GM12878 (cell line): Measurements from ENCODE around the gene UTP14C. TPM values are rescaled to one million over a fixed set of nuclear protein-coding genes. Genes with fewer than 3 reads are reported as not detected.

Source experiments
- ATAC-seq: fragments of 200-7000 bp; cut with Tn5 transposase; 3 replicates; pipeline ENCODE4 v1.9.1; 2020; ENCODE audit warnings: mild to moderate bottlenecking, moderate library complexity
- BruUV-seq: library from RNA; stranded (reverse); fragments of 400-500 nt; replicated peaks from 2 replicates; lab custom pipeline; 2021; lab: Mats Ljungman, UMichigan
- CTCF ChIA-PET: fragments of 300-600 bp; sonication (Branson Sonifier 250); formaldehyde crosslinking; extraction: SDS; loops from one replicate; lab custom pipeline; 2021; ENCODE audit warnings: inconsistent platforms; lab: Yijun Ruan, JAX
- POLR2A ChIA-PET: fragments of 350-600 bp; formaldehyde crosslinking; extraction: SDS; loops from one replicate; lab custom pipeline; 2021; ENCODE audit warnings: inconsistent platforms; lab: Charles Lee
- RAD21 ChIA-PET: fragments of 300-600 bp; sonication (Branson Sonifier 250); formaldehyde crosslinking; loops from one replicate; lab custom pipeline; 2023; ENCODE audit warnings: antibody characterized with exemption; ENCODE audit not compliant: unreplicated experiment; lab: Charles Lee
- SMC1A ChIA-PET: fragments of 300-600 bp; sonication (Branson Sonifier 250); formaldehyde crosslinking; loops from one replicate; lab custom pipeline; 2023; ENCODE audit not compliant: unreplicated experiment, uncharacterized antibody; lab: Charles Lee
- DNase-seq: peaks from one replicate; pipeline ENCODE4 v3.0.0-alpha.2; 2011; ENCODE audit warnings: low read depth, low spot score
- FAIRE-seq: peaks from 3 replicates; lab custom pipeline; 2011; peaks lifted over from hg19 to GRCh38; lab: Jason Lieb, UNC
- H2AFZ ChIP-seq: 2 replicates; pipeline ENCODE4 v1.6.0; 2011; ENCODE audit warnings: low read depth, low read length, control low read depth; ENCODE audit not compliant: control insufficient read depth
- H3K27ac ChIP-seq: 2 replicates; pipeline ENCODE4 v1.5.1; 2011; ENCODE audit warnings: control low read depth; ENCODE audit not compliant: control insufficient read depth, insufficient read depth
- H3K27me3 ChIP-seq, 2 experiments: replicated peaks in 1 of 2; 2 replicates each; pipeline versions ENCODE4 v1.6.0 to v1.6.1; 2011; ENCODE audit warnings: low read length in 1 of 2; ENCODE audit not compliant: control insufficient read depth in 2 of 2, insufficient read depth in 2 of 2
- H3K36me3 ChIP-seq, 2 experiments: 2 replicates each; pipeline ENCODE4 v1.5.1; 2011; ENCODE audit warnings: low read length in 1 of 2; ENCODE audit not compliant: control insufficient read depth in 2 of 2, insufficient read depth in 2 of 2
- H3K4me1 ChIP-seq: 2 replicates; pipeline ENCODE4 v1.6.1; 2011; ENCODE audit warnings: mild to moderate bottlenecking, low read length, moderate library complexity, mixed read lengths; ENCODE audit not compliant: control insufficient read depth, insufficient read depth
- H3K4me2 ChIP-seq: 2 replicates; pipeline ENCODE4 v1.6.0; 2011; ENCODE audit warnings: control low read depth; ENCODE audit not compliant: control insufficient read depth, insufficient read depth
- H3K4me3 ChIP-seq: fragments of 200-600 bp; sonication (generic); 2 replicates; pipeline ENCODE4 v1.5.1; 2016
- H3K79me2 ChIP-seq: 2 replicates; pipeline ENCODE4 v1.6.0; 2011; ENCODE audit warnings: low read length; ENCODE audit not compliant: control insufficient read depth, insufficient read depth
- H3K9ac ChIP-seq: 2 replicates; pipeline ENCODE4 v1.8.0; 2011; ENCODE audit warnings: low read length, control low read depth, mixed read lengths; ENCODE audit not compliant: control insufficient read depth, insufficient read depth
- H3K9me3 ChIP-seq: replicated peaks from 3 replicates; pipeline ENCODE4 v1.5.1; 2011; ENCODE audit warnings: mild to moderate bottlenecking, low read length; ENCODE audit not compliant: control insufficient read depth, insufficient read depth
- H4K20me1 ChIP-seq: 2 replicates; pipeline ENCODE4 v1.6.0; 2011; ENCODE audit not compliant: control insufficient read depth, insufficient read depth
- BHLHE40 ChIP-seq, 2 experiments: fragments of 450-650 bp in 1 of 2; IDR thresholded peaks; 2 replicates each; pipeline ENCODE4 v1.6.1; 2011 to 2017; ENCODE audit warnings: low read depth in 2 of 2, borderline replicate concordance in 1 of 2, improper control_type of control experiment in 1 of 2, low read length in 1 of 2, mild to moderate bottlenecking in 1 of 2
- BMI1 ChIP-seq: fragments of 450-650 bp; IDR thresholded peaks from 2 replicates; pipeline ENCODE4 v1.6.1; 2016; ENCODE audit warnings: mild to moderate bottlenecking, moderate library complexity, borderline replicate concordance
- CREB1 ChIP-seq: IDR thresholded peaks from 2 replicates; pipeline ENCODE4 v1.6.1; 2012; ENCODE audit warnings: low read depth, mild to moderate bottlenecking, inconsistent platforms
- FOS ChIP-seq: IDR thresholded peaks from 3 replicates; pipeline ENCODE4 v1.6.1; 2011; ENCODE audit warnings: borderline replicate concordance; ENCODE audit not compliant: insufficient read length; ENCODE audit errors: extremely low read depth
- HSF1 ChIP-seq: fragments of 150-350 bp; IDR thresholded peaks from 2 replicates; pipeline ENCODE4 v1.6.1; 2014; ENCODE audit warnings: mild to moderate bottlenecking, low read depth, low read length
- IKZF2 ChIP-seq, 2 experiments: fragments of 450-650 bp; IDR thresholded peaks; 2 replicates each; pipeline ENCODE4 v1.6.1; 2017; ENCODE audit warnings: mild to moderate bottlenecking in 2 of 2, moderate library complexity in 2 of 2
- IRF5 ChIP-seq: fragments of 450-650 bp; IDR thresholded peaks from 2 replicates; pipeline ENCODE4 v1.6.1; 2017; ENCODE audit warnings: borderline replicate concordance
- MEF2B ChIP-seq: fragments of 450-650 bp; IDR thresholded peaks from 2 replicates; pipeline ENCODE4 v1.6.1; 2018; ENCODE audit warnings: mild to moderate bottlenecking, moderate library complexity; ENCODE audit not compliant: partially characterized antibody, poor library complexity, severe bottlenecking
- POLR2A ChIP-seq: IDR thresholded peaks from 2 replicates; pipeline ENCODE4 v1.6.1; 2011; ENCODE audit warnings: low read depth, mild to moderate bottlenecking, low read length
- POU2F2 ChIP-seq: IDR thresholded peaks from 3 replicates; pipeline ENCODE4 v1.6.1; 2011; ENCODE audit warnings: low read depth, mild to moderate bottlenecking, low read length, borderline replicate concordance
- SUPT20H ChIP-seq: IDR thresholded peaks from 2 replicates; pipeline ENCODE4 v1.6.1; 2011; ENCODE audit warnings: low read depth, mild to moderate bottlenecking, low read length, moderate library complexity, borderline replicate concordance; ENCODE audit not compliant: control insufficient read depth
- YY1 ChIP-seq: IDR thresholded peaks from 2 replicates; pipeline ENCODE4 v1.6.1; 2011; ENCODE audit warnings: low read depth, mild to moderate bottlenecking, low read length
- ZNF207 ChIP-seq: fragments of 450-650 bp; IDR thresholded peaks from 2 replicates; pipeline ENCODE4 v1.6.1; 2014; ENCODE audit warnings: antibody characterized with exemption, mild to moderate bottlenecking, borderline replicate concordance
- ZNF687 ChIP-seq: fragments of 450-650 bp; IDR thresholded peaks from 2 replicates; pipeline ENCODE4 v1.6.1; 2017; ENCODE audit warnings: mild to moderate bottlenecking, moderate library complexity
- WGBS: methylation state at CpG from one replicate; pipeline ENCODE4 v1.1.6; 2016; ENCODE audit warnings: low lambda C conversion rate; ENCODE audit not compliant: insufficient replicate concordance, insufficient coverage; ENCODE audit errors: missing lambda C conversion rate; 5-methylcytosine and 5-hydroxymethylcytosine counted together
- in situ Hi-C: fragments of 300-500 bp; cut with MboI; formaldehyde crosslinking; loops from 9 replicates; pipeline ENCODE4 v1.14.3; 2018; ENCODE audit warnings: mixed read lengths
- intact Hi-C: fragments of 100-400 bp; cut with micrococcal nuclease; formaldehyde crosslinking; loops from one replicate; pipeline ENCODE4 v1.14.2; 2022; ENCODE audit not compliant: unreplicated experiment
- polyA plus RNA-seq, 11 experiments: library from polyadenylated mRNA; depleted of rRNA in 4 of 11; unstranded in 6 of 11; stranded (reverse) in 5 of 11; fragments of >200 nt; fragmentation: Nextera tagmentation in 4 of 11; fragmentation: Illumina TruSeq in 1 of 11; extraction: Ambion mirVana in 4 of 11; extraction: Trizol in 1 of 11; gene quantifications; 1 replicate in 1 of 11; 2 replicates in 10 of 11; pipeline versions ENCODE4 v1.2.1 to v1.2.3, GENCODE V29; 2011 to 2016; ENCODE audit warnings: inconsistent platforms in 2 of 11, missing spikeins in 2 of 11, low read depth in 1 of 11
- total RNA-seq, 4 experiments: library from RNA; depleted of rRNA in 3 of 4; stranded (reverse); fragments of >200 nt in 3 of 4; fragmentation: Illumina TruSeq in 1 of 4; extraction: Trizol in 1 of 4; gene quantifications; 2 replicates each; pipeline versions ENCODE4 v1.2.1 to v1.2.3, GENCODE V29; 2013 to 2021
- TF ChIP-seq, protein P1 (sequence below): fragments of 450-650 bp; IDR thresholded peaks from 2 replicates; pipeline ENCODE4 v1.6.1; 2016; ENCODE audit warnings: mild to moderate bottlenecking

Gene UTP14C
- total and polyA plus RNA-seq, 10 of the 15 experiments (the other 5 are each of a cell fraction or from before 2014, with no cell fraction given), result 3.4 to 11.2 (median 6.0) TPM

DNA sequence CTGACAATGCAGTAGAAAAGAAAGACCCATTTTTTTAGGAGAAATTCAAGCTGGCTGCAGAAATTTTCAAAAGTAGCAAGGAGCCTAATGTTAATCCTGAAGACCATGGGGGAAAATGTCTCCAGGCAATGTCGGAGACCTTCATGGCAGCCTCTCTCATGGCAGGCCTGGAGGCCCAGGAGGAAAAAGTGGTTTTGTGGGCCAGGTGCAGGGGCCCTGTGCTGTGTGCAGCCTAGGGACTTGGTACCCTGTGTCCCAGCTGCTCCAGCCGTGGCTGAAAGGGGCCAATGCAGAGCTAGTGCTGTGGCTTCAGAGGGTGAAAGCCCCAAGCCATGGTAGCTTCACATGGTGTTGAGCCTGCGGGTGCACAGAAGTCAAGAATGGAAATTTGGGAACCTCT, 8.2 kb upstream of the UTP14C start:
- Histone ChIP-seq H3K36me3 (peaks cover 0 to 3% of the 10 kb centered on the region in 2 experiments; a peak in 3 of 4 replicates), H3K27ac (no peak overlapping the region), H2AFZ (no peak overlapping the region), H3K4me1 (no peaks in the 10 kb centered on the region), H3K27me3 (no peaks in the 10 kb centered on the region), H3K9me3 (no peaks in the 10 kb centered on the region; the same call in 1 of the 3 replicates), H3K79me2 (peaks cover 23% of the 10 kb centered on the region), H4K20me1 (no peaks in the 10 kb centered on the region), H3K4me3 (no peak overlapping the region), H3K9ac (no peak overlapping the region), H3K4me2 (no peak overlapping the region)
- ChIA-PET POLR2A (no interaction called here), CTCF (no interaction called here), SMC1A (interaction anchor here (0.6 kb wide), 1 partner anchor 786 kb away, joined by 3 read pairs; no protein-coding TSS in a partner anchor), RAD21 (interaction anchor here (0.6 kb wide), 1 partner anchor 563 kb away, joined by 3 read pairs; the partner anchor contains the start of gene INTS6)
- no TSS peak for BruUV-seq
- in situ Hi-C loops (loop anchor here (10.0 kb wide), 1 partner anchor 439 kb away; the partner anchor contains the start of genes CKAP2 and VPS36), intact Hi-C loops (no loop called here)
- DNase-seq, result no peak
- WGBS, result 97% methylated on average over 3 of the region's 3 CpGs
- no peak for FAIRE-seq
- ATAC-seq, result no peak
- TF ChIP-seq SUPT20H, result no peak
- TF ChIP-seq BHLHE40 (IDR thresholded peaks at IDR 0.05; ENCODE audit: borderline replicate concordance in 1 of 2, low read depth in 2 of 2, low read length in 1 of 2), result no peak
- no peak for TF ChIP-seq IKZF2 (IDR thresholded peaks at IDR 0.05)
- no peak for TF ChIP-seq MEF2B
- no peak for TF ChIP-seq POLR2A
- TF ChIP-seq ZNF207, result no peak
- TF ChIP-seq POU2F2, result no peak
- TF ChIP-seq YY1, result no peak
- TF ChIP-seq, protein P1, sequence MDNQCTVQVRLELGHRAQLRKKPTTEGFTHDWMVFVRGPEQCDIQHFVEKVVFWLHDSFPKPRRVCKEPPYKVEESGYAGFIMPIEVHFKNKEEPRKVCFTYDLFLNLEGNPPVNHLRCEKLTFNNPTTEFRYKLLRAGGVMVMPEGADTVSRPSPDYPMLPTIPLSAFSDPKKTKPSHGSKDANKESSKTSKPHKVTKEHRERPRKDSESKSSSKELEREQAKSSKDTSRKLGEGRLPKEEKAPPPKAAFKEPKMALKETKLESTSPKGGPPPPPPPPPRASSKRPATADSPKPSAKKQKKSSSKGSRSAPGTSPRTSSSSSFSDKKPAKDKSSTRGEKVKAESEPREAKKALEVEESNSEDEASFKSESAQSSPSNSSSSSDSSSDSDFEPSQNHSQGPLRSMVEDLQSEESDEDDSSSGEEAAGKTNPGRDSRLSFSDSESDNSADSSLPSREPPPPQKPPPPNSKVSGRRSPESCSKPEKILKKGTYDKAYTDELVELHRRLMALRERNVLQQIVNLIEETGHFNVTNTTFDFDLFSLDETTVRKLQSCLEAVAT, result no peak
- TF ChIP-seq ZNF687, result no peak
- no peak for TF ChIP-seq IRF5
- no peak for TF ChIP-seq CREB1
- TF ChIP-seq BMI1, result no peak
- TF ChIP-seq HSF1, result no peak
- no peak for TF ChIP-seq FOS
